Left lung (tissue), 10 donors: Measurements from ENCODE around the gene CDKN2B. TPM values are rescaled to one million over a fixed set of nuclear protein-coding genes. Genes with fewer than 3 reads are reported as not detected.

Experiments used
- ATAC-seq: fragments of 200-7000 bp; cut with Tn5 transposase; one replicate; pipeline ENCODE4 v1.9.1; 2020; ENCODE audit warnings: moderate library complexity
- DNase-seq, 4 donors: peaks; one replicate each; pipeline ENCODE4 v3.0.0-alpha.2; 2013 to 2020
- H3K27ac ChIP-seq, 2 donors: fragments of 200-600 bp; sonication (generic) in 1 of 2; one replicate each; pipeline versions ENCODE4 v1.5.0 to v1.8.0; 2020 to 2021
- H3K27me3 ChIP-seq, 2 donors: fragments of 200-600 bp; sonication (generic) in 1 of 2; one replicate each; pipeline versions ENCODE4 v1.5.0 to v1.8.0; 2020 to 2021
- H3K36me3 ChIP-seq, 2 donors: fragments of 200-600 bp; sonication (generic) in 1 of 2; one replicate each; pipeline versions ENCODE4 v1.5.0 to v1.8.0; 2020 to 2021
- H3K4me1 ChIP-seq, 2 donors: fragments of 200-600 bp; one replicate each; pipeline ENCODE4 v1.8.0; 2021
- H3K4me3 ChIP-seq, 2 donors: fragments of 200-600 bp; sonication (generic) in 1 of 2; one replicate each; pipeline versions ENCODE4 v1.5.0 to v1.8.0; 2020 to 2021; ENCODE audit warnings: mild to moderate bottlenecking in 1 of 2
- H3K9me3 ChIP-seq, 2 donors: fragments of 200-600 bp; sonication (generic) in 1 of 2; one replicate each; pipeline versions ENCODE4 v1.5.0 to v1.8.0; 2020 to 2021
- CTCF ChIP-seq, 2 donors: fragments of 200-600 bp; sonication (generic) in 1 of 2; IDR thresholded peaks; one replicate each; pipeline versions ENCODE4 v1.5.0 to v1.8.0; 2021; ENCODE audit warnings: antibody characterized with exemption in 2 of 2
- intact Hi-C, 2 donors: fragments of 100-400 bp; cut with DNase I; formaldehyde crosslinking; loops; one replicate each; pipeline versions ENCODE4 v1.11.2 to v1.14.2; 2022
- polyA plus RNA-seq, 6 donors: library from polyadenylated mRNA; unstranded; fragments of 120-200 nt; gene quantifications; one replicate each; pipeline ENCODE4 v1.2.1, GENCODE V29; 2013; ENCODE audit not compliant: insufficient read length in 6 of 6
- total RNA-seq, 2 donors: library from RNA; stranded (reverse); fragmentation: NEBNext Ultra II Directional; extraction: Animal tissue kit (Norgen Biotek cat#: 25700); gene quantifications; one replicate each; pipeline ENCODE4 v1.2.1, GENCODE V29; 2021
- donor health status: DM: no; HTN: yes; CAD: no.
- donor health status: DM: no; HTN: no; CAD: no.

Gene CDKN2B
- total and polyA plus RNA-seq, 8 donors: 0.06 to 75.6 (median 0.14) TPM; not detected in 1

GRCh38 chr9:22041775-22042174 is 32.7 kb upstream of the CDKN2B start:
- intact Hi-C loops: no loop called here
- no peaks in the 10 kb centered on the region for H3K9me3 ChIP-seq
- no peak for TF ChIP-seq CTCF (IDR thresholded peaks at IDR 0.05)
- H3K27ac ChIP-seq: peak overlapping the region in 1 of 2 donors; percentile 33
- DNase-seq (peak in 2 of 4 donors; percentile 68 to 70), ATAC-seq (peak; percentile 87)
- H3K4me3 ChIP-seq: no peak overlapping the region
- no peaks in the 10 kb centered on the region for H3K36me3 ChIP-seq
- H3K4me1 ChIP-seq: peaks cover 4 to 27% of the 10 kb centered on the region in 2 donors
- H3K27me3 ChIP-seq: no peaks in the 10 kb centered on the region

DNA sequence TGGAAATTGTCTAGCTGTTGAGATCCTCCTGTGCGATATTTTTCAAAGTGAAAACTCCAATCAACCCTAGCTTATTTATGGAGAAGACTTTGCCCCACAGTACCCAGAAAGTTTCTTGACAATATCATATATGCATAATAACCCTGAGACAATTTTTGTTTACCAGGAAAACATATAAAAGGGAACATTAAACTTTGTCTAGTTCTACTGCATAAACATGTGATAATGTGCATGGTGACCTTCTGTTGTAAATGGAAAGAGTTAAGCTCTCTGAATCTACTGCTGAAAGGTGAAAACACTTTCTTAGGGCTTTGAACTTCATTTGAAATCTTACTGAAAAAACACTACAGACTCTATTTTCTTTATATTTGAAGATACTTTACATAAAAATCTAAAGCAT is 32.2 kb upstream of the CDKN2B start:
- DNase-seq (no peak), ATAC-seq (no peak)
- Histone ChIP-seq H3K9me3 (no peaks in the 10 kb centered on the region), H3K4me1 (peaks cover 4 to 27% of the 10 kb centered on the region in 2 donors), H3K27me3 (no peaks in the 10 kb centered on the region), H3K36me3 (no peaks in the 10 kb centered on the region), H3K27ac (peak overlapping the region in 1 of 2 donors; percentile 33), H3K4me3 (no peak overlapping the region)
- TF ChIP-seq CTCF (IDR thresholded peaks at IDR 0.05): no peak
- intact Hi-C loops: no loop called here

DNA sequence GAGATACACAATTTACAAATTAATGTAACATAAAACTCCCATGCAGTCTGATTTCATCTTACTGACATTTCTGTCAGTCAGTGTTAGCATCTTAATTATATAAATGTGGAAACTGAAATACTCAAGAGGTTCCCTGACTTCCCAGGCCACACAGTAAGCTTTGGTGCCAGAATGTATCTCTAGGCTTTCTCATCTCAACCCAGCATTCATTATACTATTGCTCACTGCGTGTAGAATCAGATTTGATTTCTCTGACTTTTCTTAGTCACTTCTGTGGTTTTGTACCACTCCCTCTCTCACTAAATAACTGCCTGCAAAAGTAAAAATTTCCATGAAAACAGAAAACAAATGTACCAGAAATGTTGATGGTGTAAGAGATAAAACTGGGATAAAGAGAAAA is 31.7 kb upstream of the CDKN2B start:
- Histone ChIP-seq H3K4me3 (no peak overlapping the region), H3K9me3 (no peaks in the 10 kb centered on the region), H3K36me3 (no peaks in the 10 kb centered on the region), H3K27me3 (no peaks in the 10 kb centered on the region), H3K4me1 (peaks cover 4 to 27% of the 10 kb centered on the region in 2 donors), H3K27ac (no peak overlapping the region)
- no peak for DNase-seq
- ATAC-seq: no peak
- TF ChIP-seq CTCF (IDR thresholded peaks at IDR 0.05): no peak
- intact Hi-C loops: no loop called here

- Histone ChIP-seq H3K36me3 (no peaks in the 10 kb centered on the region), H3K27me3 (no peaks in the 10 kb centered on the region), H3K27ac (no peak overlapping the region), H3K4me1 (peaks cover 4 to 27% of the 10 kb centered on the region in 2 donors), H3K4me3 (no peak overlapping the region), H3K9me3 (no peaks in the 10 kb centered on the region)
- peak in 1 of 4 donors; percentile 10 for DNase-seq
- intact Hi-C loops: no loop called here
- ATAC-seq: peak; percentile 21
- no peak for TF ChIP-seq CTCF (IDR thresholded peaks at IDR 0.05)
Measured at GRCh38 chr9:22039258-22039657, 30.2 kb upstream of the CDKN2B start.

DNA sequence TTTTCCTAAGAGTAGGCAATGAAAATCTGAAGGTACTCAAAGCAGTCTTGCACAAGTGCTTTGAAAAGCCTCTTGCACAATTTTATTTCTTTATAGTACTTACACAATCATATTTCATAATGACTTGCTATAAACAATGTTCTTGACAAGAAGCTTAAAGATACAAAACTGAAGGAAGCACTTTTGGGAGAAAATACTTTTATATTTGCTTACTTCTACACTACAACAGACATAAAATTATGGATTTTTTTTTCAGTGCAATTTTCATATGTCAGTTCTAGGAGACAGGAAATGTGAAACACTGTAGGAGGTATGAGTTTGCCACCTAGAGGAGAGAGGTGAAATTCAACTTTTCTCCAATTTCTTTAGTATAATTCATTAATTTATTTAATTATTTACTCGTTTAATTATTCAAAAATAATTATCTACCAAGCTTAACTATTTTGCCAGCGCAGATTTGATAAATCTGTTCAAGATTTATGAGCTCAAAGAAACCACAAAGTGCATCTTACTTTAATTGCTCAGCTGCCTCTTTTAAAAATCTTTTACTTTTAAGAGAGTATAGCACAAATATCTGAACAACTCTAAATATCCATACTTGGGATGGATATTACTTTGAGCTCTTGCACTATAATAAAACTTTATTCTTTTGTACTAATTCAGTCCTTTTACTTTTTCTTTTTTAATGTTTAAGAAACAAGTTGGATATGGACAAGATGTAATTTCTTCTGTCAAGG is 29.0 kb upstream of the CDKN2B start:
- Histone ChIP-seq H3K27me3 (no peaks in the 10 kb centered on the region), H3K36me3 (no peaks in the 10 kb centered on the region), H3K27ac (peak overlapping the region; percentile 7 to 41), H3K4me3 (no peak overlapping the region), H3K4me1 (peaks cover 4 to 27% of the 10 kb centered on the region in 2 donors), H3K9me3 (no peaks in the 10 kb centered on the region)
- DNase-seq (peak in 1 of 4 donors; percentile 26), ATAC-seq (peak; percentile 64)
- intact Hi-C loops: no loop called here
- TF ChIP-seq CTCF (IDR thresholded peaks at IDR 0.05): peak; percentile 31 to 35
